Neural progenitor cell (in vitro differentiated cells): ENCODE results near the gene ATP6V1B1. TPM values are rescaled to one million over a fixed set of nuclear protein-coding genes. Genes with fewer than 3 reads are reported as not detected.
A peak's percentile ranks its signal among the peaks of the same experiment; 100 is the strongest.

Experiments used
- DNase-seq: peaks from one replicate; pipeline ENCODE4 v3.0.0-alpha.2; 2016; ENCODE audit warnings: low spot score
- H2AFZ ChIP-seq: fragments of 200-600 bp; sonication (generic); replicated peaks from 2 replicates; pipeline ENCODE4 v1.6.1; 2016; ENCODE audit warnings: antibody characterized with exemption
- H3F3A ChIP-seq: fragments of 200-600 bp; sonication (generic); 2 replicates; pipeline ENCODE4 v1.6.1; 2016; ENCODE audit warnings: antibody characterized with exemption, low read depth
- H3K27ac ChIP-seq: fragments of 200-600 bp; sonication (generic); 2 replicates; pipeline ENCODE4 v1.5.1; 2016; ENCODE audit warnings: mild to moderate bottlenecking
- H3K27me3 ChIP-seq: fragments of 200-600 bp; sonication (generic); 2 replicates; pipeline ENCODE4 v1.6.1; 2016; ENCODE audit warnings: mild to moderate bottlenecking, moderate library complexity
- H3K36me3 ChIP-seq: fragments of 200-600 bp; sonication (generic); 2 replicates; pipeline ENCODE4 v1.5.1; 2016
- H3K4me1 ChIP-seq: fragments of 200-600 bp; sonication (generic); 2 replicates; pipeline ENCODE4 v1.6.1; 2016; ENCODE audit warnings: mixed run types
- H3K4me2 ChIP-seq: fragments of 200-600 bp; sonication (generic); 2 replicates; pipeline ENCODE4 v1.6.1; 2016
- H3K4me3 ChIP-seq: fragments of 200-600 bp; sonication (generic); 2 replicates; pipeline ENCODE4 v1.5.1; 2016
- H3K79me2 ChIP-seq: fragments of 200-600 bp; sonication (generic); 2 replicates; pipeline ENCODE4 v1.6.1; 2016; ENCODE audit warnings: low read depth
- H3K9ac ChIP-seq: fragments of 200-600 bp; sonication (generic); 2 replicates; pipeline ENCODE4 v1.6.1; 2016
- H3K9me3 ChIP-seq: fragments of 200-600 bp; sonication (generic); 2 replicates; pipeline ENCODE4 v1.5.1; 2016; ENCODE audit warnings: low read depth
- H4K20me1 ChIP-seq: fragments of 200-600 bp; sonication (generic); 2 replicates; pipeline ENCODE4 v1.6.1; 2016; ENCODE audit warnings: low read depth
- H3K27ac Mint-ChIP-seq: 3 replicates; pipeline ENCODE4 v1.8.0; 2021; ENCODE audit warnings: mixed read lengths
- H3K27me3 Mint-ChIP-seq: 2 replicates; pipeline ENCODE4 v1.8.0; 2022; ENCODE audit warnings: low read depth, mild to moderate bottlenecking, inconsistent platforms, moderate library complexity, mixed read lengths; ENCODE audit not compliant: insufficient read depth
- H3K36me3 Mint-ChIP-seq: 3 replicates; pipeline ENCODE4 v1.8.0; 2021; ENCODE audit warnings: mixed read lengths
- H3K4me1 Mint-ChIP-seq: 3 replicates; pipeline ENCODE4 v1.8.0; 2021; ENCODE audit warnings: mixed read lengths
- H3K4me3 Mint-ChIP-seq: 3 replicates; pipeline ENCODE4 v1.8.0; 2021; ENCODE audit warnings: mild to moderate bottlenecking, moderate library complexity, mixed read lengths
- H3K9me3 Mint-ChIP-seq: 3 replicates; pipeline ENCODE4 v1.8.0; 2020; ENCODE audit warnings: mixed read lengths
- EZH2 ChIP-seq: fragments of 200-600 bp; sonication (generic); IDR thresholded peaks from 2 replicates; pipeline ENCODE4 v1.6.1; 2017; ENCODE audit warnings: antibody characterized with exemption, mild to moderate bottlenecking, moderate library complexity
- EZH2phosphoT487 ChIP-seq: fragments of 200-600 bp; sonication (generic); IDR thresholded peaks from 2 replicates; pipeline ENCODE4 v1.6.1; 2017; ENCODE audit warnings: antibody characterized with exemption
- total RNA-seq: library from RNA; depleted of rRNA; stranded (reverse); fragments of >200 nt; gene quantifications from 2 replicates; pipeline ENCODE4 v1.2.3, GENCODE V29; 2015; ENCODE audit warnings: low replicate concordance
- TF ChIP-seq, protein P1 (sequence below): fragments of 200-600 bp; sonication (generic); IDR thresholded peaks from 2 replicates; pipeline ENCODE4 v1.5.1; 2017; ENCODE audit warnings: antibody characterized with exemption, mild to moderate bottlenecking

Gene ATP6V1B1
- total RNA-seq, 1 donor from 2014 or later = 1.1 TPM

- H3K27ac Mint-ChIP-seq = no peak overlapping the region
- DNase-seq = no peak
- H2AFZ ChIP-seq = no peak overlapping the region
- H3F3A ChIP-seq = peaks cover 4% of the 10 kb centered on the region
- peaks cover 6% of the 10 kb centered on the region for H3K4me1 ChIP-seq
- no peaks in the 10 kb centered on the region for H3K36me3 ChIP-seq
- H3K4me3 Mint-ChIP-seq = no peak overlapping the region
- H3K9me3 Mint-ChIP-seq = peaks cover 4% of the 10 kb centered on the region
- peaks cover 90% of the 10 kb centered on the region for H4K20me1 ChIP-seq
- peaks cover 7% of the 10 kb centered on the region for H3K4me1 Mint-ChIP-seq
- H3K79me2 ChIP-seq = no peaks in the 10 kb centered on the region
- peaks cover 88% of the 10 kb centered on the region for H3K27me3 Mint-ChIP-seq
- H3K27me3 ChIP-seq = peaks cover 100% of the 10 kb centered on the region
- H3K4me3 ChIP-seq = no peak overlapping the region
- H3K36me3 Mint-ChIP-seq = no peaks in the 10 kb centered on the region
- TF ChIP-seq EZH2 (no peak), EZH2phosphoT487 (no peak)
- TF ChIP-seq, protein P1, sequence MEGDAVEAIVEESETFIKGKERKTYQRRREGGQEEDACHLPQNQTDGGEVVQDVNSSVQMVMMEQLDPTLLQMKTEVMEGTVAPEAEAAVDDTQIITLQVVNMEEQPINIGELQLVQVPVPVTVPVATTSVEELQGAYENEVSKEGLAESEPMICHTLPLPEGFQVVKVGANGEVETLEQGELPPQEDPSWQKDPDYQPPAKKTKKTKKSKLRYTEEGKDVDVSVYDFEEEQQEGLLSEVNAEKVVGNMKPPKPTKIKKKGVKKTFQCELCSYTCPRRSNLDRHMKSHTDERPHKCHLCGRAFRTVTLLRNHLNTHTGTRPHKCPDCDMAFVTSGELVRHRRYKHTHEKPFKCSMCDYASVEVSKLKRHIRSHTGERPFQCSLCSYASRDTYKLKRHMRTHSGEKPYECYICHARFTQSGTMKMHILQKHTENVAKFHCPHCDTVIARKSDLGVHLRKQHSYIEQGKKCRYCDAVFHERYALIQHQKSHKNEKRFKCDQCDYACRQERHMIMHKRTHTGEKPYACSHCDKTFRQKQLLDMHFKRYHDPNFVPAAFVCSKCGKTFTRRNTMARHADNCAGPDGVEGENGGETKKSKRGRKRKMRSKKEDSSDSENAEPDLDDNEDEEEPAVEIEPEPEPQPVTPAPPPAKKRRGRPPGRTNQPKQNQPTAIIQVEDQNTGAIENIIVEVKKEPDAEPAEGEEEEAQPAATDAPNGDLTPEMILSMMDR = no peak
- no peak overlapping the region for H3K27ac ChIP-seq
- no peak overlapping the region for H3K4me2 ChIP-seq
- H3K9me3 ChIP-seq = no peaks in the 10 kb centered on the region
- no peak overlapping the region for H3K9ac ChIP-seq
Observed at GRCh38 chr2:70895249-70895648, 40.5 kb upstream of the ATP6V1B1 start.

DNA sequence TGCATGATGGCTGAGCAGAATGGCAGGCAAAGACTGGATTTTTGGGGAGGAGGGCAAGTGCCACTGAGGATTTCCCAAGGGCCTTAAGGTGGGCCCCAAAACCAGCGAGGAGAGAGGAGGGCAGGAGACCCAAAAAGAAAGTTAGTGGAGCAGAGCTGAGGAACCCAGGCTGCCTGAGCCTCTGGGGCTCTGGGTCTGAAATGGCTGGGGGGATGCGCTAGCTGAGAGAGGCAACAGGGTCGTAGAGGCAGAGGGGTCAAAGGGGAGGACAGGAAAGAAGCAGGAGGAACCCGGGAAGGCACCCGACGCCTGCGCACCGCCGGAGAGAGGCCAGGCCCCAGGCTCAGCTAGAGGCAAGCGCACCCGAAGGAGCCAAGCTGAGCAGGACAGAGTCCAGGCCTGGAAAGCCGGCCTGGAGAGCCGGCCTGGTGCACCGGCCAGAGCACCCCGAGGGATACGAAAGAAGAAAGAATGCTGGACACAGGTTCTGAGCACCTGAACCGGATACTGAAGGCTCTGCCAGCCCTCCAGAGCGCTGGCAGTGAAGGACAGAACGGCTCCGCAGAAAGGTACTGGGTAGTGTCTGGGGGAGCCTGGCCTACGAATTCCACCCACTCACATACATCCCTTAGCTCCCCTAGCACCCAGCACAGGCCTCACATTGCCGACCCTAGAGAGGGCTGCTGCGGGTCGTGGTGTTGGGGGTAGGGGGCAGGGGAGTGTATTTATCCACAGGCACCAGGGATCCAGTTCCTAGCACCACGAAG is 39.5 kb upstream of the ATP6V1B1 start:
- H3K36me3 Mint-ChIP-seq = no peaks in the 10 kb centered on the region
- H3K27ac ChIP-seq = no peak overlapping the region
- H3K27ac Mint-ChIP-seq = no peak overlapping the region
- H3K4me2 ChIP-seq = no peak overlapping the region
- H2AFZ ChIP-seq = no peak overlapping the region
- peaks cover 11% of the 10 kb centered on the region for H3K4me1 ChIP-seq
- H3K36me3 ChIP-seq = no peaks in the 10 kb centered on the region
- H3K79me2 ChIP-seq = no peaks in the 10 kb centered on the region
- no peak for DNase-seq
- peaks cover 81% of the 10 kb centered on the region for H4K20me1 ChIP-seq
- peaks cover 4% of the 10 kb centered on the region for H3F3A ChIP-seq
- peaks cover 100% of the 10 kb centered on the region for H3K27me3 ChIP-seq
- no peaks in the 10 kb centered on the region for H3K9me3 ChIP-seq
- no peak overlapping the region for H3K4me3 ChIP-seq
- TF ChIP-seq EZH2 = peak; percentile 93
- TF ChIP-seq, protein P1 = no peak
- TF ChIP-seq EZH2phosphoT487 = peak; percentile 91
- peak overlapping the region; percentile 19 for H3K4me3 Mint-ChIP-seq
- no peak overlapping the region for H3K9ac ChIP-seq
- H3K27me3 Mint-ChIP-seq = peaks cover 79% of the 10 kb centered on the region
- peaks cover 4% of the 10 kb centered on the region for H3K9me3 Mint-ChIP-seq
- peaks cover 10% of the 10 kb centered on the region for H3K4me1 Mint-ChIP-seq

DNA sequence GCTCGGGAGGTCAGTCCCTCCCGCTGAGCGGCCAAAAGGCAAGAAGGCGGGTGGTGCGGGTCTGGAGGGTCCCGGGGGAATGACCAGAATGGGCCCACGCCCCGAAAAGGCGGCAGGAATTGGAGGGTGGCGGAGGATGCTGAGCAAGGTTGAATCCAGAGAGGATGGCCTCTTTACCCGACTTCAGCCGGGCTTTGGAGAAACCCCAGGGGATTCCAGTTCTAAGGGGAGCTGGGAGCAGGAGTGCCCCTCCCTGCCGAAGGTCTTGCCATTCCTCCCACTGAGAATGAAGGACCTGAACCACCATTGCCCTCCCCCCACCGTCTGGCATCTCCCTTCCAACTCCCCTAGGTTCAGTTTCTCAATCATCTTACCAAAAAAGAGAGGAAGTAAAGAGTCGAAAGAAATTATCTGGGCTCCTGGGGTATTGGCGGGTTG is 38.9 kb upstream of the ATP6V1B1 start:
- H3K4me2 ChIP-seq = no peak overlapping the region

More for the DNA sequence above, 38.9 kb upstream of the ATP6V1B1 start:
- Histone ChIP-seq H3K27me3 (peaks cover 100% of the 10 kb centered on the region), H3K9ac (no peak overlapping the region), H4K20me1 (peaks cover 80% of the 10 kb centered on the region), H2AFZ (no peak overlapping the region), H3K27ac (no peak overlapping the region), H3K9me3 (no peaks in the 10 kb centered on the region), H3F3A (peaks cover 4% of the 10 kb centered on the region), H3K36me3 (no peaks in the 10 kb centered on the region), H3K4me1 (peaks cover 14% of the 10 kb centered on the region), H3K79me2 (no peaks in the 10 kb centered on the region), H3K4me3 (no peak overlapping the region)
- peak; percentile 81 for TF ChIP-seq EZH2phosphoT487
- TF ChIP-seq, protein P1 = no peak
- TF ChIP-seq EZH2 = peak; percentile 85
- peaks cover 2% of the 10 kb centered on the region for H3K9me3 Mint-ChIP-seq
- H3K4me3 Mint-ChIP-seq = no peak overlapping the region
- H3K4me1 Mint-ChIP-seq = peaks cover 12% of the 10 kb centered on the region
- H3K36me3 Mint-ChIP-seq = no peaks in the 10 kb centered on the region
- no peak overlapping the region for H3K27ac Mint-ChIP-seq
- DNase-seq = no peak
- H3K27me3 Mint-ChIP-seq = peaks cover 79% of the 10 kb centered on the region
